ENCODE data around the gene PRIMA1. TPM values are rescaled to one million over a fixed set of nuclear protein-coding genes. Genes with fewer than 3 reads are reported as not detected.

PRIMA1 gene
- total RNA-seq, 1 experiment from 2014 or later = 0.26 TPM

- no TSS peak for BruUV-seq (replicated peaks)
- DNase-seq (ENCODE audit: low read depth, low spot score) (no peak), ATAC-seq (no peak)
- no peaks in the 10 kb centered on the region for H3K9me3 ChIP-seq (ENCODE audit: control insufficient read depth, insufficient read depth, low read depth, low read length)
- no peak overlapping the region for H3K4me3 ChIP-seq (ENCODE audit: low read depth in 2 of 2, low read length in 2 of 2)
- POLR2A ChIA-PET = no interaction called here
- H3K27ac ChIP-seq (ENCODE audit: low read length) = no peak overlapping the region
- intact Hi-C loops (cut with micrococcal nuclease; ENCODE audit: unreplicated experiment) (no loop called here), in situ Hi-C loops (cut with HindIII; ENCODE audit: low pct_unique_long_range_greater_than_20kb, low sequenced_read_pairs) (no loop called here)
- H3K4me1 ChIP-seq (ENCODE audit: control insufficient read depth, insufficient read depth, low read length) = no peaks in the 10 kb centered on the region
- peaks cover 2% of the 10 kb centered on the region; the same call in 1 of the 2 replicates for H3K27me3 ChIP-seq (ENCODE audit: control insufficient read depth, insufficient read depth, low read length)
- TF ChIP-seq SIN3A (IDR thresholded peaks at IDR 0.05; ENCODE audit: borderline replicate concordance, insufficient read depth, low read depth, low read length) (no peak), POLR2AphosphoS5 (IDR thresholded peaks at IDR 0.05; ENCODE audit: low read depth, low read length) (no peak), TCF7L2 (IDR thresholded peaks at IDR 0.05; ENCODE audit: low read depth, low read length) (no peak)
- TF ChIP-seq, protein P1, sequence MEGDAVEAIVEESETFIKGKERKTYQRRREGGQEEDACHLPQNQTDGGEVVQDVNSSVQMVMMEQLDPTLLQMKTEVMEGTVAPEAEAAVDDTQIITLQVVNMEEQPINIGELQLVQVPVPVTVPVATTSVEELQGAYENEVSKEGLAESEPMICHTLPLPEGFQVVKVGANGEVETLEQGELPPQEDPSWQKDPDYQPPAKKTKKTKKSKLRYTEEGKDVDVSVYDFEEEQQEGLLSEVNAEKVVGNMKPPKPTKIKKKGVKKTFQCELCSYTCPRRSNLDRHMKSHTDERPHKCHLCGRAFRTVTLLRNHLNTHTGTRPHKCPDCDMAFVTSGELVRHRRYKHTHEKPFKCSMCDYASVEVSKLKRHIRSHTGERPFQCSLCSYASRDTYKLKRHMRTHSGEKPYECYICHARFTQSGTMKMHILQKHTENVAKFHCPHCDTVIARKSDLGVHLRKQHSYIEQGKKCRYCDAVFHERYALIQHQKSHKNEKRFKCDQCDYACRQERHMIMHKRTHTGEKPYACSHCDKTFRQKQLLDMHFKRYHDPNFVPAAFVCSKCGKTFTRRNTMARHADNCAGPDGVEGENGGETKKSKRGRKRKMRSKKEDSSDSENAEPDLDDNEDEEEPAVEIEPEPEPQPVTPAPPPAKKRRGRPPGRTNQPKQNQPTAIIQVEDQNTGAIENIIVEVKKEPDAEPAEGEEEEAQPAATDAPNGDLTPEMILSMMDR (IDR thresholded peaks at IDR 0.05) = no peak
- no peaks in the 10 kb centered on the region for H3K36me3 ChIP-seq (ENCODE audit: control insufficient read depth, insufficient read depth, low read length)
- CTCF ChIA-PET = no interaction called here
Measured at GRCh38 chr14:93675651-93676050, 112.6 kb downstream of the PRIMA1 start.

DNA sequence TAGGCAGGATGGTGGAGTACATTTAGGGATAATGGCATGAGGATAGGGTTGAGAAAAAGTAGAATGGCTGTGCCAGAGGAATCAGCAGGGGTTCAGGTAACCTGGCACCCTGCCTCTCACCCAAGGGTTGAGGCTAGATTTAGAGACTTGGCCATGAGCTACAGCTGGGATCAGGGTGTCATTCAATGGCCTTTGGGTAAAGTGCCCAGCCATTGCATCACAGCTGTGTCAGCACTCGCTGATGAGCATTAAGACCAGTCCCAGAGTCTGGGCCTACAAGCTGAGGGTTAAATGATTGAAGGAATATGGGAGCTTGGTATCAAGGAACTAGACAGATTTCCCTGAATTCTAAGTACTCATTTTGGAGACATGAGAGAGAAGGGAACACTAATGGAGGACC, 113.9 kb downstream of the PRIMA1 start:
- Histone ChIP-seq H3K27me3 (ENCODE audit: control insufficient read depth, insufficient read depth, low read length) (peaks cover 2% of the 10 kb centered on the region; the same call in 1 of the 2 replicates), H3K4me1 (ENCODE audit: control insufficient read depth, insufficient read depth, low read length) (no peaks in the 10 kb centered on the region), H3K36me3 (ENCODE audit: control insufficient read depth, insufficient read depth, low read length) (no peaks in the 10 kb centered on the region), H3K27ac (ENCODE audit: low read length) (no peak overlapping the region), H3K4me3 (ENCODE audit: low read depth in 2 of 2, low read length in 2 of 2) (no peak overlapping the region), H3K9me3 (ENCODE audit: control insufficient read depth, insufficient read depth, low read depth, low read length) (no peaks in the 10 kb centered on the region)
- TF ChIP-seq TCF7L2 (IDR thresholded peaks at IDR 0.05; ENCODE audit: low read depth, low read length) = no peak
- TF ChIP-seq, protein P1 (IDR thresholded peaks at IDR 0.05) = no peak
- TF ChIP-seq POLR2AphosphoS5 (IDR thresholded peaks at IDR 0.05; ENCODE audit: low read depth, low read length) = no peak
- TF ChIP-seq SIN3A (IDR thresholded peaks at IDR 0.05; ENCODE audit: borderline replicate concordance, insufficient read depth, low read depth, low read length) = no peak
- TF ChIP-seq, protein P2, sequence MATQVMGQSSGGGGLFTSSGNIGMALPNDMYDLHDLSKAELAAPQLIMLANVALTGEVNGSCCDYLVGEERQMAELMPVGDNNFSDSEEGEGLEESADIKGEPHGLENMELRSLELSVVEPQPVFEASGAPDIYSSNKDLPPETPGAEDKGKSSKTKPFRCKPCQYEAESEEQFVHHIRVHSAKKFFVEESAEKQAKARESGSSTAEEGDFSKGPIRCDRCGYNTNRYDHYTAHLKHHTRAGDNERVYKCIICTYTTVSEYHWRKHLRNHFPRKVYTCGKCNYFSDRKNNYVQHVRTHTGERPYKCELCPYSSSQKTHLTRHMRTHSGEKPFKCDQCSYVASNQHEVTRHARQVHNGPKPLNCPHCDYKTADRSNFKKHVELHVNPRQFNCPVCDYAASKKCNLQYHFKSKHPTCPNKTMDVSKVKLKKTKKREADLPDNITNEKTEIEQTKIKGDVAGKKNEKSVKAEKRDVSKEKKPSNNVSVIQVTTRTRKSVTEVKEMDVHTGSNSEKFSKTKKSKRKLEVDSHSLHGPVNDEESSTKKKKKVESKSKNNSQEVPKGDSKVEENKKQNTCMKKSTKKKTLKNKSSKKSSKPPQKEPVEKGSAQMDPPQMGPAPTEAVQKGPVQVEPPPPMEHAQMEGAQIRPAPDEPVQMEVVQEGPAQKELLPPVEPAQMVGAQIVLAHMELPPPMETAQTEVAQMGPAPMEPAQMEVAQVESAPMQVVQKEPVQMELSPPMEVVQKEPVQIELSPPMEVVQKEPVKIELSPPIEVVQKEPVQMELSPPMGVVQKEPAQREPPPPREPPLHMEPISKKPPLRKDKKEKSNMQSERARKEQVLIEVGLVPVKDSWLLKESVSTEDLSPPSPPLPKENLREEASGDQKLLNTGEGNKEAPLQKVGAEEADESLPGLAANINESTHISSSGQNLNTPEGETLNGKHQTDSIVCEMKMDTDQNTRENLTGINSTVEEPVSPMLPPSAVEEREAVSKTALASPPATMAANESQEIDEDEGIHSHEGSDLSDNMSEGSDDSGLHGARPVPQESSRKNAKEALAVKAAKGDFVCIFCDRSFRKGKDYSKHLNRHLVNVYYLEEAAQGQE (IDR thresholded peaks at IDR 0.05; ENCODE audit: insufficient read depth in 1 of 2, low read depth in 2 of 2, low read length in 1 of 2) = no peak
- DNase-seq (ENCODE audit: low read depth, low spot score) (no peak), ATAC-seq (no peak)
- POLR2A ChIA-PET = no interaction called here
- CTCF ChIA-PET = no interaction called here
- intact Hi-C loops (cut with micrococcal nuclease; ENCODE audit: unreplicated experiment) (no loop called here), in situ Hi-C loops (cut with HindIII; ENCODE audit: low pct_unique_long_range_greater_than_20kb, low sequenced_read_pairs) (no loop called here)
- BruUV-seq (replicated peaks) = no TSS peak

All from Panc1 (cell line).